GM21528 (cell line): Measurements from ENCODE around the gene IDS.
A peak's percentile ranks its signal among the peaks of the same experiment; 100 is the strongest.
"Not testable (repeated sequence)": the region's sequence is repeated elsewhere in the genome, so short reads cannot be mapped to it uniquely, and the experiment has no call there.

ENCODE experiments used
- ATAC-seq: cut with Tn5 transposase; IDR thresholded peaks from one replicate; pipeline ENCODE4 v1.9.1; 2021; ENCODE audit warnings: mild to moderate bottlenecking, moderate library complexity; ENCODE audit not compliant: unreplicated experiment, low FRiP score

The IDS gene

GRCh38 chrX:149504915-149505651, at the start of gene IDS:
TSS of gene IDS (minus strand) at chrX:149505306. CDS start at chrX:149505137, 169 bp downstream.
- peak; percentile 74 for ATAC-seq

GRCh38 chrX:149551939-149552248, 46.8 kb upstream of the IDS start:
- not testable (repeated sequence) for ATAC-seq

GRCh38 chrX:149551245-149551938, 46.3 kb upstream of the IDS start:
- not testable (repeated sequence) for ATAC-seq

GRCh38 chrX:149550454-149550853, 45.3 kb upstream of the IDS start:
- not testable (repeated sequence) for ATAC-seq

GRCh38 chrX:149549701-149550100, 44.6 kb upstream of the IDS start, which contains the start of gene HSFX3:
TSS of gene HSFX3 (minus strand) at chrX:149549924. CDS start at chrX:149549852, 72 bp downstream.
- not testable (repeated sequence) for ATAC-seq

GRCh38 chrX:149547782-149548181, 42.7 kb upstream of the IDS start:
- not testable (repeated sequence) for ATAC-seq

- ATAC-seq: not testable (repeated sequence)
Measured at GRCh38 chrX:149546962-149547361, 41.9 kb upstream of the IDS start.

- ATAC-seq: peak; percentile 43
Measured at GRCh38 chrX:149545545-149546543, 40.7 kb upstream of the IDS start.

- ATAC-seq: no peak
Measured at GRCh38 chrX:149541521-149542047, 36.5 kb upstream of the IDS start.

GRCh38 chrX:149540621-149541520, 35.8 kb upstream of the IDS start, which contains the start of gene EOLA1:
TSS of gene EOLA1 (plus strand) at chrX:149541012. CDS start at chrX:149545631, 4,619 bp downstream.
- peak; percentile 78 for ATAC-seq

GRCh38 chrX:149540131-149540620, 35.1 kb upstream of the IDS start:
- peak; percentile 39 for ATAC-seq

- peak; percentile 52 for ATAC-seq
Measured at GRCh38 chrX:149539283-149540130, 34.4 kb upstream of the IDS start.

- ATAC-seq: not testable (repeated sequence)
Measured at GRCh38 chrX:149537474-149537873, 32.4 kb upstream of the IDS start.

- not testable (repeated sequence) for ATAC-seq
Measured at GRCh38 chrX:149534926-149535602, 30.0 kb upstream of the IDS start.

GRCh38 chrX:149533999-149534398, 28.9 kb upstream of the IDS start:
- not testable (repeated sequence) for ATAC-seq

- not testable (repeated sequence) for ATAC-seq
Measured at GRCh38 chrX:149532868-149533267, 27.8 kb upstream of the IDS start.

GRCh38 chrX:149531599-149531998, 26.5 kb upstream of the IDS start:
- no peak for ATAC-seq

- ATAC-seq: no peak
Measured at GRCh38 chrX:149528381-149528780, 23.3 kb upstream of the IDS start.
